BLaER1 (cell line): ENCODE data around the gene KLHL15.

Experiments
- H3K27ac ChIP-seq: shearing (Covaris generic); formaldehyde crosslinking; 2 replicates; pipeline ENCODE4 v1.8.1; 2022
- H3K27me3 ChIP-seq: shearing (Covaris generic); formaldehyde crosslinking; 2 replicates; pipeline ENCODE4 v1.8.1; 2022
- H3K36me3 ChIP-seq: shearing (Covaris generic); formaldehyde crosslinking; 2 replicates; pipeline ENCODE4 v1.8.1; 2022
- H3K4me1 ChIP-seq: shearing (Covaris generic); formaldehyde crosslinking; 2 replicates; pipeline ENCODE4 v1.8.1; 2022
- H3K4me2 ChIP-seq: shearing (Covaris generic); formaldehyde crosslinking; 2 replicates; pipeline ENCODE4 v1.8.1; 2022
- H3K4me3 ChIP-seq: shearing (Covaris generic); formaldehyde crosslinking; 2 replicates; pipeline ENCODE4 v1.8.1; 2022
- H3K9ac ChIP-seq: shearing (Covaris generic); formaldehyde crosslinking; 2 replicates; pipeline ENCODE4 v1.8.1; 2022
- H3K9me3 ChIP-seq: shearing (Covaris generic); formaldehyde crosslinking; 2 replicates; pipeline ENCODE4 v1.8.1; 2022
- H4K20me1 ChIP-seq: shearing (Covaris generic); formaldehyde crosslinking; 2 replicates; pipeline ENCODE4 v1.8.1; 2022
- Cebpa-rat ChIP-seq: shearing (Covaris generic); IDR thresholded peaks from 2 replicates; pipeline ENCODE4 v1.8.1; 2022

The KLHL15 gene

GRCh38 chrX:24030597-24030996 is 3.6 kb upstream of the KLHL15 start:
- no peak overlapping the region for H3K4me2 ChIP-seq
- H3K9me3 ChIP-seq: no peaks in the 10 kb centered on the region
- 0 out of 2 replicates have a peak, but pooled peaks cover 3% of the 10 kb centered on the region for H3K27me3 ChIP-seq
- TF ChIP-seq Cebpa-rat: no peak
- no peaks in the 10 kb centered on the region for H4K20me1 ChIP-seq
- no peak overlapping the region for H3K9ac ChIP-seq
- no peak overlapping the region for H3K4me3 ChIP-seq
- H3K4me1 ChIP-seq: no peaks in the 10 kb centered on the region
- no peak overlapping the region for H3K27ac ChIP-seq
- H3K36me3 ChIP-seq: no peaks in the 10 kb centered on the region

GRCh38 chrX:24027985-24028384 is 999 bp upstream of the KLHL15 start:
- no peaks in the 10 kb centered on the region for H3K27me3 ChIP-seq
- H3K36me3 ChIP-seq: no peaks in the 10 kb centered on the region
- no peak overlapping the region for H3K27ac ChIP-seq
- no peak overlapping the region for H3K9ac ChIP-seq
- no peaks in the 10 kb centered on the region; the same call in 1 of the 2 replicates for H3K4me1 ChIP-seq
- TF ChIP-seq Cebpa-rat: no peak
- 0 out of 2 replicates have a peak, but pooled peaks cover 10% of the 10 kb centered on the region for H4K20me1 ChIP-seq
- H3K9me3 ChIP-seq: peaks cover 6% of the 10 kb centered on the region
- no peak overlapping the region for H3K4me2 ChIP-seq
- H3K4me3 ChIP-seq: no peak overlapping the region

GRCh38 chrX:24026432-24026831 is 554 bp downstream of the KLHL15 start:
- Histone ChIP-seq H3K27ac (peak overlapping the region; percentile 91), H3K36me3 (peaks cover 8% of the 10 kb centered on the region; the same call in 1 of the 2 replicates), H3K4me2 (peak overlapping the region; percentile 70), H3K9me3 (peaks cover 11% of the 10 kb centered on the region), H3K4me1 (no peaks in the 10 kb centered on the region; the same call in none of the 2 replicates), H3K4me3 (peak overlapping the region; percentile 89), H3K9ac (peak overlapping the region; percentile 87), H4K20me1 (peaks cover 18% of the 10 kb centered on the region; the same call in 1 of the 2 replicates), H3K27me3 (no peaks in the 10 kb centered on the region)
- TF ChIP-seq Cebpa-rat: no peak

GRCh38 chrX:24025741-24026403 is 1.1 kb downstream of the KLHL15 start:
- Histone ChIP-seq H3K27ac (peak overlapping the region; percentile 91), H4K20me1 (peaks cover 23% of the 10 kb centered on the region; the same call in 1 of the 2 replicates), H3K9me3 (peaks cover 11% of the 10 kb centered on the region)

GRCh38 chrX:24024819-24025740 is 1.9 kb downstream of the KLHL15 start:
- peak overlapping the region; percentile 91 for H3K27ac ChIP-seq

More at GRCh38 chrX:24025741-24026403, 1.1 kb downstream of the KLHL15 start:
- Histone ChIP-seq H3K9ac (peak overlapping the region; percentile 87), H3K4me3 (peak overlapping the region; percentile 89), H3K36me3 (peaks cover 8% of the 10 kb centered on the region; the same call in 1 of the 2 replicates), H3K27me3 (no peaks in the 10 kb centered on the region), H3K4me2 (peak overlapping the region; percentile 70), H3K4me1 (peaks cover 6% of the 10 kb centered on the region)
- TF ChIP-seq Cebpa-rat: peak; percentile 49; the same call in 1 of the 2 replicates

GRCh38 chrX:24023972-24024669 is 2.9 kb downstream of the KLHL15 start:
- H4K20me1 ChIP-seq: peaks cover 39% of the 10 kb centered on the region
- H3K36me3 ChIP-seq: peaks cover 8% of the 10 kb centered on the region; the same call in 1 of the 2 replicates
- peak overlapping the region; percentile 89 for H3K4me3 ChIP-seq
- no peak for TF ChIP-seq Cebpa-rat
- H3K9ac ChIP-seq: peak overlapping the region; percentile 91
- H3K9me3 ChIP-seq: peaks cover 11% of the 10 kb centered on the region
- H3K4me2 ChIP-seq: peak overlapping the region; percentile 49
- no peaks in the 10 kb centered on the region for H3K27me3 ChIP-seq
- peaks cover 22% of the 10 kb centered on the region for H3K4me1 ChIP-seq
- H3K27ac ChIP-seq: peak overlapping the region; percentile 90

More at GRCh38 chrX:24024819-24025740, 1.9 kb downstream of the KLHL15 start:
- Histone ChIP-seq H3K36me3 (peaks cover 8% of the 10 kb centered on the region; the same call in 1 of the 2 replicates), H3K27me3 (no peaks in the 10 kb centered on the region), H3K4me1 (peaks cover 12% of the 10 kb centered on the region), H3K4me2 (peak overlapping the region; percentile 49; the same call in 1 of the 2 replicates), H3K4me3 (peak overlapping the region; percentile 89), H3K9me3 (peaks cover 11% of the 10 kb centered on the region), H4K20me1 (peaks cover 29% of the 10 kb centered on the region), H3K9ac (peak overlapping the region; percentile 91)
- TF ChIP-seq Cebpa-rat: no peak

GRCh38 chrX:24023544-24023943 is 3.4 kb downstream of the KLHL15 start:
- peaks cover 23% of the 10 kb centered on the region for H3K4me1 ChIP-seq
- peaks cover 45% of the 10 kb centered on the region for H4K20me1 ChIP-seq
- peak overlapping the region; percentile 49 for H3K4me2 ChIP-seq
- peak overlapping the region; percentile 91 for H3K9ac ChIP-seq
- no peaks in the 10 kb centered on the region for H3K27me3 ChIP-seq
- peaks cover 11% of the 10 kb centered on the region for H3K9me3 ChIP-seq
- TF ChIP-seq Cebpa-rat: no peak
- H3K36me3 ChIP-seq: peaks cover 8% of the 10 kb centered on the region; the same call in 1 of the 2 replicates
- peak overlapping the region; percentile 90 for H3K27ac ChIP-seq
- H3K4me3 ChIP-seq: peak overlapping the region; percentile 89

- Histone ChIP-seq H3K4me2 (peak overlapping the region; percentile 23; the same call in 1 of the 2 replicates), H3K27me3 (no peaks in the 10 kb centered on the region), H3K27ac (no peak overlapping the region), H3K4me1 (peaks cover 25% of the 10 kb centered on the region), H3K9ac (no peak overlapping the region), H3K4me3 (no peak overlapping the region), H3K36me3 (peaks cover 19% of the 10 kb centered on the region; the same call in 1 of the 2 replicates), H3K9me3 (peaks cover 11% of the 10 kb centered on the region), H4K20me1 (peaks cover 72% of the 10 kb centered on the region)
- TF ChIP-seq Cebpa-rat: no peak
Observed at GRCh38 chrX:24020306-24020876, 6.6 kb downstream of the KLHL15 start.
